HepG2 (cell line): Measurements from ENCODE around the gene LAMA5. TPM values are rescaled to one million over a fixed set of nuclear protein-coding genes. Genes with fewer than 3 reads are reported as not detected.

Experiments used
- ASH2L ChIP-seq: fragments of 300-600, 200-600 bp; sonication (generic); IDR thresholded peaks from 2 replicates; pipeline ENCODE4 v1.7.0; 2017; ENCODE audit warnings: low read depth, mild to moderate bottlenecking, moderate library complexity, mixed read lengths, low read length; ENCODE audit not compliant: insufficient read length
- CHCHD3 ChIP-seq: sonication (generic); formaldehyde crosslinking; IDR thresholded peaks from 2 replicates; pipeline ENCODE4 v1.8.0; 2022; ENCODE audit warnings: mild to moderate bottlenecking, missing genetic modification reagents, moderate library complexity
- IRF9 ChIP-seq: sonication (generic); formaldehyde crosslinking; IDR thresholded peaks from 2 replicates; pipeline ENCODE4 v1.8.0; 2022; ENCODE audit warnings: missing genetic modification reagents, mild to moderate bottlenecking, borderline replicate concordance
- RERE ChIP-seq: IDR thresholded peaks from 2 replicates; pipeline ENCODE4 v1.6.1; 2016; ENCODE audit warnings: low read depth, missing genetic modification reagents, missing compliant biosample characterization
- SALL1 ChIP-seq: sonication (generic); formaldehyde crosslinking; IDR thresholded peaks from 2 replicates; pipeline ENCODE4 v1.8.0; 2022; ENCODE audit warnings: mild to moderate bottlenecking, missing genetic modification reagents
- SRSF4 ChIP-seq: fragments of 200-400 bp; formaldehyde crosslinking; IDR thresholded peaks from one replicate; pipeline ENCODE4 v1.6.1; 2018; ENCODE audit warnings: mild to moderate bottlenecking, low read depth, low read length, moderate library complexity; ENCODE audit not compliant: poor library complexity, severe bottlenecking
- THAP11 ChIP-seq: IDR thresholded peaks from 2 replicates; pipeline ENCODE4 v1.6.1; 2016; ENCODE audit warnings: missing biosample characterization, missing genetic modification reagents
- ZNF263 ChIP-seq: sonication (generic); formaldehyde crosslinking; IDR thresholded peaks from 2 replicates; pipeline ENCODE4 v1.4.0; 2020; ENCODE audit warnings: missing genetic modification reagents
- ZNF30 ChIP-seq: sonication (generic); formaldehyde crosslinking; IDR thresholded peaks from 2 replicates; pipeline ENCODE4 v1.5.0; 2020; ENCODE audit warnings: mild to moderate bottlenecking, missing genetic modification reagents
- ZNF512B ChIP-seq: sonication (generic); formaldehyde crosslinking; IDR thresholded peaks from 2 replicates; pipeline ENCODE4 v1.5.1; 2020; ENCODE audit warnings: missing genetic modification reagents, mild to moderate bottlenecking, borderline replicate concordance
- ZNF7 ChIP-seq: IDR thresholded peaks from 2 replicates; pipeline ENCODE4 v1.6.1; 2016; ENCODE audit warnings: missing biosample characterization, missing genetic modification reagents
- ZNF710 ChIP-seq: sonication (generic); formaldehyde crosslinking; IDR thresholded peaks from 2 replicates; pipeline ENCODE4 v1.5.0; 2020; ENCODE audit warnings: mild to moderate bottlenecking, missing genetic modification reagents, borderline replicate concordance
- ZNF790 ChIP-seq: sonication (generic); formaldehyde crosslinking; IDR thresholded peaks from 2 replicates; pipeline ENCODE4 v1.8.0; 2022; ENCODE audit warnings: missing genetic modification reagents, mild to moderate bottlenecking, borderline replicate concordance
- ZNF841 ChIP-seq: sonication (generic); formaldehyde crosslinking; IDR thresholded peaks from 2 replicates; pipeline ENCODE4 v1.8.1; 2023; ENCODE audit warnings: missing genetic modification reagents, borderline replicate concordance
- polyA plus RNA-seq, 8 experiments: library from polyadenylated mRNA; depleted of rRNA in 3 of 8; stranded (reverse) in 7 of 8; unstranded in 1 of 8; fragments of >200 nt; fragmentation: Illumina TruSeq in 4 of 8; extraction: Trizol in 4 of 8; gene quantifications; 2 replicates each; pipeline versions ENCODE4 v1.2.1 to v1.2.3, GENCODE V29; 2011 to 2016; ENCODE audit warnings: low read depth in 4 of 8, missing spikeins in 1 of 8, mixed read lengths in 1 of 8; ENCODE audit not compliant: insufficient read depth in 1 of 8
- total RNA-seq, 5 experiments: library from RNA; depleted of rRNA; stranded (reverse); fragments of >200 nt; fragmentation: Illumina TruSeq; extraction: Trizol; gene quantifications; 2 replicates each; pipeline ENCODE4 v1.2.3, GENCODE V29; 2016; ENCODE audit warnings: low read depth in 1 of 5

LAMA5 gene
- total and polyA plus RNA-seq, 2 of the 13 experiments (the other 11 are each of a cell fraction or from before 2014, with no cell fraction given), result 21.0 to 44.7 TPM

GRCh38 chr20:62367633-62368391 lies 700 bp upstream of the LAMA5 start (continued):
- TF ChIP-seq ZNF710 (CRISPR knock-in tag) (0 out of 2 replicates have a peak, but pooled peaks have one; percentile 15), THAP11 (peak; percentile 48; the same call in 1 of the 2 replicates), ASH2L (peak; percentile 7), RERE (CRISPR knock-in tag) (no peak), SRSF4 (no peak), SALL1 (peak; percentile 78), ZNF841 (no peak), ZNF7 (0 out of 2 replicates have a peak, but pooled peaks have one; percentile 2), ZNF512B (CRISPR knock-in tag) (peak; percentile 85; the same call in 1 of the 2 replicates), ZNF30 (CRISPR knock-in tag) (peak; percentile 72), IRF9 (CRISPR knock-in tag) (peak; percentile 85; the same call in 1 of the 2 replicates), ZNF790 (CRISPR knock-in tag) (0 out of 2 replicates have a peak, but pooled peaks have one; percentile 22), ZNF263 (CRISPR knock-in tag) (no peak; the same call in none of the 2 replicates), CHCHD3 (peak; percentile 60; the same call in 1 of the 2 replicates)
